ENCODE measurements around the gene CAPZA1. TPM values are rescaled to one million over a fixed set of nuclear protein-coding genes. Genes with fewer than 3 reads are reported as not detected.

CAPZA1 gene
- total and polyA plus RNA-seq, 2 experiments from 2014 or later = 109 to 177 TPM

Small RNA genes within 50 kb of the gene (small RNA-seq; reads per million reads assigned to genes)
- not detected for gene RNU7-70P

Other genes with a start within 250 kb of the CAPZA1 start
- gene CTTNBP2NL, start 223.6 kb upstream of the CAPZA1 start, total RNA-seq = 16.4 and 18.1 TPM in 2 replicates
- 10.2 and 11.4 TPM in 2 replicates for gene CTTNBP2NL, start 223.6 kb upstream of the CAPZA1 start, polyA plus RNA-seq
- 2.4 and 2.7 TPM in 2 replicates for gene WNT2B, start 110.9 kb upstream of the CAPZA1 start, total RNA-seq
- gene WNT2B, start 110.9 kb upstream of the CAPZA1 start, polyA plus RNA-seq = 3.7 and 3.8 TPM in 2 replicates
- gene ST7L, start 691 bp upstream of the CAPZA1 start, total RNA-seq = 12.9 and 14.2 TPM in 2 replicates
- gene ST7L, start 691 bp upstream of the CAPZA1 start, polyA plus RNA-seq = 9.2 and 14.8 TPM in 2 replicates
- 87.7 and 98.2 TPM in 2 replicates for gene MOV10, start 54.8 kb downstream of the CAPZA1 start, total RNA-seq
- 133 and 135 TPM in 2 replicates for gene MOV10, start 54.8 kb downstream of the CAPZA1 start, polyA plus RNA-seq
- gene RHOC, start 87.3 kb downstream of the CAPZA1 start, total RNA-seq = 340 and 354 TPM in 2 replicates
- 610 and 612 TPM in 2 replicates for gene RHOC, start 87.3 kb downstream of the CAPZA1 start, polyA plus RNA-seq
- gene PPM1J, start 95.5 kb downstream of the CAPZA1 start, total RNA-seq = 0.72 and 0.93 TPM in 2 replicates
- 1.8 and 1.9 TPM in 2 replicates for gene PPM1J, start 95.5 kb downstream of the CAPZA1 start, polyA plus RNA-seq

Measured in hepatocyte (in vitro differentiated cells).